22Rv1 (cell line): ENCODE measurements around the gene ITM2B.
"Not testable (repeated sequence)": the region's sequence is repeated elsewhere in the genome, so short reads cannot be mapped to it uniquely, and the experiment has no call there.

Source experiments
- H3K27ac ChIP-seq: fragments of 450-650 bp; 2 replicates; pipeline ENCODE4 v1.5.1; 2017
- ZFX ChIP-seq: fragments of 450-650 bp; IDR thresholded peaks from 2 replicates; pipeline ENCODE4 v1.6.1; 2017; ENCODE audit warnings: antibody characterized with exemption, borderline replicate concordance
- TF ChIP-seq, protein P1 (sequence below): fragments of 450-650 bp; IDR thresholded peaks from 2 replicates; pipeline ENCODE4 v1.5.1; 2017; ENCODE audit warnings: mild to moderate bottlenecking

The ITM2B gene

DNA sequence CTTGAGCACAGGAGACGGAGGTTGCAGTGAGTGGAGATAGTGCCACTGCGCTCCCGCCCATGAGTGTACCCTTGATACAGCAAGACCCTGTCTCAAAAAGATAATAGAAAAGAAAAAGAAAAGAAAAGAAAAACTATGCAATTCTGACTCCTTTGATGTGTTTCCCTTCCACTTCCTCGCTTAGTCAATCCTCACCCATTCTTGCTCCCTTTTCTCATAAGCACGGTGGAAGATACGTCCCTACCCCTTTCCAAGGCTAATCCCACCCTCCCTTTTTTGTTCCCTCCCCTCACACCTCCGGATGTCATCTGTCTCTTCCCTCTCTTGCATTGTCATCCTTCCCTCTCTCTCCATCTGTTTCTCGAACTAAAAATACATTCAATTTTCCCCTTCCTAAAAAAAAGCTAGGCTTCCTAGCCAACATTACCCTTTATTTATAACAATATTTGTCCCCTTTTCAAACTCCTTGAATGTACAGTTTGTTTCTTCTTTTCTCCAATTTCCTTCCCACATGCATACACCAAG, 40.5 kb upstream of the ITM2B start:
- TF ChIP-seq ZFX, result no peak
- TF ChIP-seq, protein P1, sequence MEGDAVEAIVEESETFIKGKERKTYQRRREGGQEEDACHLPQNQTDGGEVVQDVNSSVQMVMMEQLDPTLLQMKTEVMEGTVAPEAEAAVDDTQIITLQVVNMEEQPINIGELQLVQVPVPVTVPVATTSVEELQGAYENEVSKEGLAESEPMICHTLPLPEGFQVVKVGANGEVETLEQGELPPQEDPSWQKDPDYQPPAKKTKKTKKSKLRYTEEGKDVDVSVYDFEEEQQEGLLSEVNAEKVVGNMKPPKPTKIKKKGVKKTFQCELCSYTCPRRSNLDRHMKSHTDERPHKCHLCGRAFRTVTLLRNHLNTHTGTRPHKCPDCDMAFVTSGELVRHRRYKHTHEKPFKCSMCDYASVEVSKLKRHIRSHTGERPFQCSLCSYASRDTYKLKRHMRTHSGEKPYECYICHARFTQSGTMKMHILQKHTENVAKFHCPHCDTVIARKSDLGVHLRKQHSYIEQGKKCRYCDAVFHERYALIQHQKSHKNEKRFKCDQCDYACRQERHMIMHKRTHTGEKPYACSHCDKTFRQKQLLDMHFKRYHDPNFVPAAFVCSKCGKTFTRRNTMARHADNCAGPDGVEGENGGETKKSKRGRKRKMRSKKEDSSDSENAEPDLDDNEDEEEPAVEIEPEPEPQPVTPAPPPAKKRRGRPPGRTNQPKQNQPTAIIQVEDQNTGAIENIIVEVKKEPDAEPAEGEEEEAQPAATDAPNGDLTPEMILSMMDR, result no peak
- H3K27ac ChIP-seq, result no peak overlapping the region

DNA sequence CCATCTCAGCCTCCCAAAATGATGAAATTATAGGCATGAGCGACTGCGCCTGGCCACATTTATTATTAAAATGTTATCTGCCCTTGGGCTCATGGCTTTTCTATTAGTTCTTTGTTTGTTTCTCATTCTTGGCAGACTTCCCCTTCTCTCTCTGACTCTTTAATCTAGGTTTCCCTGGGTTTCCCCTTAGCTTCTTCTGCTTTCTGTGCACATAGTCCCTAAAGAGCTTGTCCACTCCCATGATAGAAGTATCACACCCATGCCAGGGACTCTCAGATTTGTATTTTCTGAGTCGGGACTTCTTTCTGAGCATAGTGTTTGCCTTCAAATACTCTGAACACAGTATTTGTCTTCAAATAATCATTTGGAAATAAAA, 38.6 kb upstream of the ITM2B start:
- no peak overlapping the region for H3K27ac ChIP-seq
- TF ChIP-seq, protein P1, result no peak
- no peak for TF ChIP-seq ZFX

DNA sequence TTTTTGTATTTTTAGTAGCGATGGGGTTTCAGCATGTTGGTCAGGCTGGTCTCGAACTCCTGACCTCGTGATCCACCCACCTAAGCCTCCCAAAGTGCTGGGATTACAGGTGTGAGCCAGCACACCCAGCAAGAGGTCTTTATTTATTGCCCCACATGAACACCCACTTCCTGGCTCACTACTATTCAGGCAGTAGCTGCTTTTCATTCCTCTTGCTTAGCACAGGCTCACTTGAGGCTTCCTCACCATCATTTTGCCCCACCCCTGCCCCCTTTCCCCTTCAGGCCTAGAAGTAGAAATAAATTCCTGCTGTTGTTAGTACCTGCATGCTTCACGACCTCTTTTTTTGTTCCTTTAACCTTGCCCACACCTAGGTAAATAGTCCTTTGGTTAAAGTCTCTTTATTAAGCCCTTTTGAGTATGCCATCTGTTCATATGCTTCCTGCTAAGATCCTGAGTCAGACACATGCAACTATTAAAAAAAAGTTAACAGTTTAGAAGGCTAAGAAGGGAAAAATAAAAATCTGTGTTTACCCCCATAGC, 33.5 kb upstream of the ITM2B start:
- no peak overlapping the region for H3K27ac ChIP-seq
- TF ChIP-seq, protein P1, result no peak
- no peak for TF ChIP-seq ZFX

DNA sequence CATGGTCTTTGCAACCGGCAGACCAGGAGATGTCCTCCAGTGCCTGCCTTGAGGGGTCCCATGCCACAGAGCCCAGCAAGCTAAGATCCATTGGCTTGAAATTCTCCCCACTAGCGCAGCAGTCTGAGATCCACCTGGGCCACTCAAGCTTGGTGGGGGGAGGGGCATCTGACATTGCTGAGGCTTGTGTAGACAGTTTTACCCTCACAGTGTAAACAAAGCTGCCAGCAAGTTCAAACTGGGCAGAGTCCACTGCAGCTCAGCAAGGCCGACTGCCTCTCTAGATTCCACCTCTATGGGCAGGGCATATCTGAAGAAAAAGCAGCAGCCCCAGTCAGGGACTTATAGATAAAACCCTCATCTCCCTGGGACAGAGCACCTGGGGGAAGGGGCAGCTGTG, 32.0 kb upstream of the ITM2B start:
- no peak overlapping the region for H3K27ac ChIP-seq
- TF ChIP-seq ZFX, result no peak
- TF ChIP-seq, protein P1, result no peak

DNA sequence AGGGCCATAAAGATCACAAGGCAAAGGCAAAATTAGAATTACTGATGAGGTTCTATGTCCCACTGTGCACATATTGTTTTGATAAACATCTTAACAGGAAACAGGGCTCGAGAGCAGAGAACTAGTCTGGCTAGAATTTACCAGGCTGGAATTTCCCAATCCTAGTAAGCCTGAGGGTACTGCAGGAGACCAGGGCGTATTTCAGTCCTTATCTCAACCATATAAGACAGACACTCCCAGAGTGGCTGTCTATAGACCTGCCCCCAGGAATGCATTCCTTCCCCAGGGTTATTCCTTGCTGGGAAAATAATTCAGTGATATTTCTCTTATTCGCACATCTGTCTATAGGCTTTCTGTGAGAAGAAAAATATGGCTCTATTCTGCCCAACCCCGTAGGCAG, 25.8 kb upstream of the ITM2B start:
- H3K27ac ChIP-seq, result not testable (repeated sequence)

DNA sequence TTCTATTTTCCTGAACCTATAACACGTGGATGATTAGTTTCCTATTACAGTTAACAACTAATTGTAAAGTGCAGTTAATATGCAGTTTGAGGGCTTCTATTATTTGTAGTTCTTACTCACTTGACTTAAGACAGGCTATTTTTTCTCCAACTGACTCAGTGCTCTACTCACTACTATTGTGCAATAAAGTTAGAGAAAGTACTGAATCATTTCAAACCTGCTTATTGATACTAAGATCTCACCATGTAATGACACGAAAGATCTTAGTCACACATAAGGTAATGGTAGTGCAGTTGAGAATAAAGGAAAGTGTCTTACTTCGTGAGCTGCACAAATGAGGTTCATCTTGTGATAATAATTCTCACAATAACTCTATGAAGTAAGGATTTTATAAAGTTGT, 22.8 kb upstream of the ITM2B start:
- no peak for TF ChIP-seq ZFX
- TF ChIP-seq, protein P1, result no peak
- H3K27ac ChIP-seq, result no peak overlapping the region

DNA sequence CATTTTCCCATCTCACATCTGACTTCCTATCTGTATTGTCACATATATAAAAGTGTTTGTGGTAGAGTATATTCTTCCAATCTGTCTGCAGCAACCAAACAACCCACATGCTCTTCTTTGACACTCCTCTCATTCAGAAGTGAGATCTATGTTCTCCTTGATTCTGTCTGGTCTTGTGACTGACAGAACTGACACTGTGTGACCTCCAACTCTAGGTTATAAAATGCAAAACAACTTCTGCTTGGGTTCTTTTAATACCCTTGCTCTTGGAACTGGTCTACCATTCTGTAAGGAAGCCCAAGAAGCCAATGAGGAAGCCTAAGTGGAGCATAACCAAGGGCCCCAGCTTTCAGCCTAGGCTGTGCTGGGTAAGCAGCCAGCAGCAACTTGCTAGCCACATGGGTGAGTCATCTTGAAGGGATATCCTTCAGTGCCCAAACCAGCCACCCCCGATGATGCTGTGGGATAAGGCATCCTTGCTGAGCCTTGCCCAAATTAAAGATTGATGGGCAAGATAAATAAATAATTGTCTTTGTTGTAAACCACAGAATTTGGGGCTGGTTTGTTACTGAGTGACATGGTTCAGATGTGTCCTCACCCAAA, 18.4 kb upstream of the ITM2B start:
- TF ChIP-seq ZFX, result no peak
- TF ChIP-seq, protein P1, result no peak
- H3K27ac ChIP-seq, result no peak overlapping the region

DNA sequence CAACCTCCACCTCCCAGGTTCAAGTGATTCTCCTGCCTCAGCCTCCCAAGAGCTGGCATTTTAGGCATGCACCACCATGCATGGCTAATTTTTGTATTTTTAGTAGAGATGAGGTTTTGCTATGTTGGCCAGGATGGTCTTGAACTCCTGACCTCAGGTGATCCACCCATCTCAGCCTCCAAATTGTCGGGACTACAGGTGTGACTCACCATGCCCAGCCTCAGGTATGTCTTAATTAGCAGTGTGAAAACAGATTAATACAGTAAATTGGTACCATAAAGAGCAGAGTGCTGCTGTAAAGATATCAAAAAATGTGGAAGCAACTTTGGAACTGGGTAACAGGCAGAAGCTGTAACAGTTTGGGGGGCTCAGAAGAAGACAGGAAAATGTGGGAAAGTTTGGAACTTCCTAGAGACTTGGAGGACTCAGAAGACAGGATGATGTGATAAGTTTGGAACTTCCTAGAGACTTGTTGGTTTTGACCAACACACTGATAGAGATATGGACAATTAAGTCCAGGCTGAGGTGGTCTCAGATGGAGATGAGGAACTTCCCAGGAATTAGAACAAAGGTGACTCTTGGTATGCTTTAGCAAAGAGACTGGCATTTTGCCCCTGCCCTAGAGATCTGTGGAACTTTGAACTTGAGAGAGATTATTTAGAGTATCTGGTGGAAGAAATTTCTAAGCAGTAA, 17.3 kb upstream of the ITM2B start:
- H3K27ac ChIP-seq, result not testable (repeated sequence)
